Pancreas (tissue), 10 donors: ENCODE measurements around the gene SPTB. TPM values are rescaled to one million over a fixed set of nuclear protein-coding genes. Genes with fewer than 3 reads are reported as not detected.

Source experiments
- ATAC-seq, 4 donors: fragments of 200-7000 bp; cut with Tn5 transposase; one replicate each; pipeline versions ENCODE4 v1.8.0 to v1.9.1; 2020; ENCODE audit warnings: mild to moderate bottlenecking in 4 of 4, moderate library complexity in 4 of 4
- DNase-seq, 6 donors: peaks; one replicate each; pipeline ENCODE4 v3.0.0-alpha.2; 2020
- FAIRE-seq: peaks from 2 replicates; lab custom pipeline; 2012; peaks lifted over from hg19 to GRCh38; lab: Jason Lieb, UNC
- H3K27ac ChIP-seq, 4 donors: fragments of 200-600 bp; sonication (generic); 1 replicate in 3 of 4; 2 replicates in 1 of 4; pipeline versions ENCODE4 v1.5.0 to v1.8.0; 2020
- H3K27me3 ChIP-seq, 4 donors: fragments of 200-600 bp; one replicate each; pipeline ENCODE4 v1.8.0; 2021
- H3K36me3 ChIP-seq, 3 donors: fragments of 200-600 bp; sonication (generic) in 1 of 3; one replicate each; pipeline versions ENCODE4 v1.5.0 to v1.8.0; 2020 to 2021
- H3K4me1 ChIP-seq, 3 donors: fragments of 200-600 bp; one replicate each; pipeline ENCODE4 v1.8.0; 2021
- H3K4me3 ChIP-seq, 4 donors: fragments of 200-600 bp; sonication (generic) in 2 of 4; one replicate each; pipeline versions ENCODE4 v1.5.0 to v1.8.0; 2020 to 2021
- H3K9me3 ChIP-seq, 4 donors: fragments of 200-600 bp; one replicate each; pipeline ENCODE4 v1.8.0; 2021
- CTCF ChIP-seq, 4 donors: fragments of 200-600 bp; sonication (generic) in 3 of 4; IDR thresholded peaks; one replicate each; pipeline versions ENCODE4 v1.5.0 to v1.8.0; 2021; ENCODE audit warnings: antibody characterized with exemption in 4 of 4
- WGBS, 2 donors: extraction: QIAGEN DNeasy Blood & Tissue Kit; methylation state at CpG; one replicate each; pipeline ENCODE4 v1.1.7; 2013; 5-methylcytosine and 5-hydroxymethylcytosine counted together
- intact Hi-C, 3 donors: fragments of 100-400 bp; cut with DNase I; formaldehyde crosslinking; loops; one replicate each; pipeline versions ENCODE4 v1.11.1 to v1.14.2; 2022
- polyA plus RNA-seq, 2 donors: library from polyadenylated mRNA; stranded (reverse); fragments of 200-250 nt; gene quantifications; one replicate each; pipeline ENCODE4 v1.2.3, GENCODE V29; 2013
- total RNA-seq, 6 donors: library from RNA; stranded (reverse); fragmentation: NEBNext Ultra II Directional in 4 of 6; extraction: Animal tissue kit (Norgen Biotek cat#: 25700) in 4 of 6; gene quantifications; one replicate each; pipeline versions ENCODE4 v1.2.1 to v1.2.4, GENCODE V29; 2021 to 2023
- donor health status: healthy with polysubstance abuse.
- donor health status: DM: no; HTN: no; CAD: no; lungs with moderate emphysema.
- donor health status: DM: no; HTN: no; CAD: no.
- donor health status: control.
- donor health status: control.
- donor health status: Bipolar disorder and iron deficiency.
- donor health status: DM: yes; HTN: yes; CAD: no.
- donor health status: DM: no; HTN: no; CAD: no.
- donor health status: DM: no; HTN: no; CAD: no.
- donor health status: DM: yes; HTN: yes; CAD: no.

SPTB gene
- total and polyA plus RNA-seq, 8 donors: 0.73 to 6.5 (median 2.8) TPM

GRCh38 chr14:64912261-64912660, 32.6 kb upstream of the SPTB start:
- 0% methylated on average over 1 of the region's 1 CpG for WGBS, 2 donors

GRCh38 chr14:64910847-64911495, 31.3 kb upstream of the SPTB start:
- no peak for DNase-seq
- H3K27ac ChIP-seq: no peak overlapping the region
- ATAC-seq: no peak
- WGBS, 2 donors: 19 to 23% methylated on average over 3 of the region's 3 CpGs
- no peaks in the 10 kb centered on the region for H3K9me3 ChIP-seq
- no peak for FAIRE-seq
- H3K36me3 ChIP-seq: no peaks in the 10 kb centered on the region
- peaks cover under 1 to 14% (median 14%) of the 10 kb centered on the region in 3 donors for H3K4me1 ChIP-seq
- TF ChIP-seq CTCF (IDR thresholded peaks at IDR 0.05): peak in 2 of 4 donors; percentile 23 to 30
- no peak overlapping the region for H3K4me3 ChIP-seq
- H3K27me3 ChIP-seq: no peaks in the 10 kb centered on the region
- intact Hi-C loops: no loop called here

More at GRCh38 chr14:64912261-64912660, 32.6 kb upstream of the SPTB start:
- no peak overlapping the region for H3K4me3 ChIP-seq
- FAIRE-seq: no peak
- peaks cover 4 to 17% (median 14%) of the 10 kb centered on the region in 3 donors for H3K4me1 ChIP-seq
- no peak for ATAC-seq
- H3K9me3 ChIP-seq: no peaks in the 10 kb centered on the region
- intact Hi-C loops: no loop called here
- TF ChIP-seq CTCF (IDR thresholded peaks at IDR 0.05): no peak
- H3K27ac ChIP-seq: no peak overlapping the region
- H3K36me3 ChIP-seq: no peaks in the 10 kb centered on the region
- DNase-seq: no peak
- H3K27me3 ChIP-seq: no peaks in the 10 kb centered on the region

DNA sequence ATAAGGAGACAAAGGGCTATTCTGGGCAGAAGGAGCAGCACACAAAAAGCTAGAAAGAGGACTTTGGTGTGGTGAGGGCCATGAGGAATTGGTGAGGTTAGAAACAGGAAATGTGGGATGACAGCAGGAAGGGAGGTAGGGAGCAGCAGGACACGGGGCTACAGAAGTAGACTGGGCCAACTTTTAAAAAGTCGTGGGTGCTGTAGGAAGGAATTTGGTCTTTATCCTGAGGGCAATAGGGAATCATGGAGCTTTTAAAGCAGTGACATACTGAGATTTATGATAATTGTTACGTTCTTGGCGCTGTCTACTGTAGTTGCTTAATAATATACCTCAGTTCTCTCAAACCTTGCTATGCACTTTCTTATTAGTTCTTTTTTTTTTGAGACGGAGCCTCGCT, 26.3 kb upstream of the SPTB start:
- Histone ChIP-seq H3K36me3 (no peaks in the 10 kb centered on the region), H3K9me3 (no peaks in the 10 kb centered on the region), H3K27me3 (no peaks in the 10 kb centered on the region), H3K27ac (no peak overlapping the region), H3K4me1 (no peaks in the 10 kb centered on the region), H3K4me3 (no peak overlapping the region)
- intact Hi-C loops: no loop called here
- FAIRE-seq (no peak), DNase-seq (no peak), ATAC-seq (no peak)
- WGBS, 2 donors: 70 to 73% methylated on average over 6 of the region's 6 CpGs
- no peak for TF ChIP-seq CTCF (IDR thresholded peaks at IDR 0.05)

DNA sequence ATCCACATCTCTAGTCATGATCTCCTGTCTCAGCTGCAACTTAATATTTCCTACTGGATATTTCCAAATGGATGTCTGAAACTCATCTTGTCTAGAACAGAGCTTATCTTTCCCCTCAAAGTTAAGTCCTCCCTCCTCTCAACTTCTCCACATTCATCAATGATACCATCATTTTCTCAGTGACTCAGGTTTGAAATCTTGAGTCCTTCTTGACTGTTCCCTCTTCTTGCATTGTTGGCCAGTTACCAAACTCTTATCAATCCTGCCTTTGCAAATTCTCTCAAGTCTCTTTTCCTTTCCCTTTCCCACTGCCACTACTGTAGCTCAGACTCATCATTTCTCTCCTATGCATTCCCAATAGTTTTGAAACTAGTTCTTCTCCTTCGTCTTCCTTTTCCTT, 20.3 kb upstream of the SPTB start:
- TF ChIP-seq CTCF (IDR thresholded peaks at IDR 0.05): no peak
- Histone ChIP-seq H3K4me3 (no peak overlapping the region), H3K4me1 (no peaks in the 10 kb centered on the region), H3K9me3 (no peaks in the 10 kb centered on the region), H3K36me3 (no peaks in the 10 kb centered on the region), H3K27me3 (no peaks in the 10 kb centered on the region), H3K27ac (no peak overlapping the region)
- FAIRE-seq: no peak
- intact Hi-C loops: no loop called here
- WGBS, 2 donors: 32 to 44% methylated on average over 1 of the region's 1 CpG
- DNase-seq: no peak
- ATAC-seq: no peak

DNA sequence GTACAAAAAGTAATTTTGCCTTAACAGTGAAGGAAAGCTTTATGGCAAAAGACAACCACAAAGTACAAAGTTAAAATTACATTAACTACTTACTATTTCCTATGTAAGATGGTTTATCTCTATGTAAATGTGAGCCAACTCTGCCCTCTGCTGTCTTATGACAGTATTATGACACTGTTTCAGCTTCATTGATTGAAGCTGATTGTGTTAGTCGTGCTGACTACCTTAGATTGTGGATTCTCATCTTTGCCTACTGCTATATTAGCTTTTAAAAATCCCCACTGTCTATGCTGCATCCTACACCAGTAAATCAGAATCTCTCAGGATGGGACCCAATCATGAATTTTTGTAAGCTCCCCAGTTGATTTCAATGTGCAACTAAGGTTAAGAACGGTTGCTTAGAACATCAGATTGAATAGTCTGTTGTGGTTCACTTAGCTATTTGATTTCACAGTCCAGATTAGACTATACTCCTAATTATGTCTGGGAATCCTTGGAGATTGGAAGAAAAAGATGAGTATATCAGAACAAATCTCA, 12.2 kb upstream of the SPTB start:
- no peaks in the 10 kb centered on the region for H3K27me3 ChIP-seq
- no peak overlapping the region for H3K4me3 ChIP-seq
- no peaks in the 10 kb centered on the region for H3K9me3 ChIP-seq
- no peak overlapping the region for H3K27ac ChIP-seq
- FAIRE-seq: peak; percentile 29
- H3K36me3 ChIP-seq: no peaks in the 10 kb centered on the region
- WGBS, 2 donors: 41 to 45% methylated on average over 2 of the region's 2 CpGs
- intact Hi-C loops: no loop called here
- DNase-seq: peak in 2 of 6 donors; percentile 8 to 20
- TF ChIP-seq CTCF (IDR thresholded peaks at IDR 0.05): peak in 3 of 4 donors; percentile 38 to 44 (median 40)
- no peaks in the 10 kb centered on the region for H3K4me1 ChIP-seq
- ATAC-seq: peak; percentile 64 to 97 (median 94)
